OCI-LY3 (cell line): ENCODE measurements around the gene SMPDL3A.

Experiments
- CTCF ChIP-seq: fragments of 200-600, 300-600 bp; sonication (generic); IDR thresholded peaks from 2 replicates; pipeline ENCODE4 v1.5.1; 2014; ENCODE audit warnings: antibody characterized with exemption, low read length, low read depth
- EZH2phosphoT487 ChIP-seq: fragments of 200-600 bp; shearing (Covaris generic); IDR thresholded peaks from 2 replicates; pipeline ENCODE4 v1.6.1; 2018; ENCODE audit warnings: antibody characterized with exemption, mixed run types, low read depth

- no peak for TF ChIP-seq CTCF
- no peak for TF ChIP-seq EZH2phosphoT487
These were observed 9.4 kb upstream of the SMPDL3A start, which contains the start of gene FABP7 for GRCh38 chr6:122779667-122780066.
